Activated CD8-positive, alpha-beta memory T cell treated with anti-CD3 and anti-CD28 coated beads for 24 hours (primary cell): ENCODE measurements around the gene ARHGAP10.

Experiments used
- DNase-seq: peaks from one replicate; pipeline ENCODE4 v3.0.0-alpha.2; 2020

ARHGAP10 gene

GRCh38 chr4:147830102-147830463 is 98.2 kb downstream of the ARHGAP10 start:
- no peak for DNase-seq

- DNase-seq: no peak
Observed at GRCh38 chr4:147830987-147831386, 99.1 kb downstream of the ARHGAP10 start.

- no peak for DNase-seq
Observed at GRCh38 chr4:147831551-147832171, 99.8 kb downstream of the ARHGAP10 start.

- no peak for DNase-seq
Observed at GRCh38 chr4:147833254-147833653, 101.4 kb downstream of the ARHGAP10 start.

GRCh38 chr4:147833741-147834140 is 101.9 kb downstream of the ARHGAP10 start:
- no peak for DNase-seq

GRCh38 chr4:147834480-147834879 is 102.6 kb downstream of the ARHGAP10 start:
- DNase-seq: no peak

GRCh38 chr4:147836807-147837206 is 104.9 kb downstream of the ARHGAP10 start:
- no peak for DNase-seq

GRCh38 chr4:147837435-147837834 is 105.5 kb downstream of the ARHGAP10 start:
- DNase-seq: no peak

- DNase-seq: no peak
Observed at GRCh38 chr4:147837854-147838253, 106.0 kb downstream of the ARHGAP10 start.

GRCh38 chr4:147839200-147839599 is 107.3 kb downstream of the ARHGAP10 start:
- DNase-seq: no peak

GRCh38 chr4:147839663-147840062 is 107.8 kb downstream of the ARHGAP10 start:
- DNase-seq: no peak

GRCh38 chr4:147840838-147841738 is 109.2 kb downstream of the ARHGAP10 start:
- no peak for DNase-seq

GRCh38 chr4:147842573-147842972 is 110.7 kb downstream of the ARHGAP10 start:
- DNase-seq: no peak

- no peak for DNase-seq
Observed at GRCh38 chr4:147843162-147843561, 111.3 kb downstream of the ARHGAP10 start.

GRCh38 chr4:147844781-147845180 is 112.9 kb downstream of the ARHGAP10 start:
- DNase-seq: no peak

GRCh38 chr4:147846318-147847155 is 114.6 kb downstream of the ARHGAP10 start:
- DNase-seq: no peak

GRCh38 chr4:147847751-147848590 is 116.1 kb downstream of the ARHGAP10 start:
- DNase-seq: no peak

GRCh38 chr4:147848634-147849033 is 116.7 kb downstream of the ARHGAP10 start:
- no peak for DNase-seq

GRCh38 chr4:147851135-147851534 is 119.2 kb downstream of the ARHGAP10 start:
- no peak for DNase-seq

- DNase-seq: no peak
Observed at GRCh38 chr4:147853706-147854105, 121.8 kb downstream of the ARHGAP10 start.

- DNase-seq: no peak
Observed at GRCh38 chr4:147854154-147854553, 122.3 kb downstream of the ARHGAP10 start.

- no peak for DNase-seq
Observed at GRCh38 chr4:147855571-147856009, 123.7 kb downstream of the ARHGAP10 start.
